BE2C (cell line): ENCODE measurements around the gene FRG1. TPM values are rescaled to one million over a fixed set of nuclear protein-coding genes. Genes with fewer than 3 reads are reported as not detected.
"Not testable (repeated sequence)": the region's sequence is repeated elsewhere in the genome, so short reads cannot be mapped to it uniquely, and the experiment has no call there.

Experiments used
- DNase-seq: peaks from one replicate; pipeline ENCODE4 v3.0.0-alpha.2; 2020
- H3K27me3 ChIP-seq: fragments of 250-450 bp; sonication (Bioruptor Pico); 2 replicates; pipeline ENCODE4 v1.5.1; 2020; ENCODE audit warnings: mild to moderate bottlenecking
- H3K36me3 ChIP-seq: fragments of 250-450 bp; sonication (Bioruptor Pico); 2 replicates; pipeline ENCODE4 v1.5.1; 2020; ENCODE audit warnings: mild to moderate bottlenecking
- H3K4me1 ChIP-seq: fragments of 250-450 bp; sonication (Bioruptor Pico); 2 replicates; pipeline ENCODE4 v1.5.1; 2020
- H3K4me3 ChIP-seq: 2 replicates; pipeline ENCODE4 v1.5.1; 2011; ENCODE audit warnings: low read depth, low read length
- H3K9me3 ChIP-seq: fragments of 250-450 bp; sonication (Bioruptor Pico); 2 replicates; pipeline ENCODE4 v1.5.1; 2020
- CTCF ChIP-seq: IDR thresholded peaks from 2 replicates; pipeline ENCODE4 v1.5.1; 2012; ENCODE audit warnings: mild to moderate bottlenecking, low read depth, low read length
- polyA plus RNA-seq: library from polyadenylated mRNA; unstranded; fragments of >200 nt; gene quantifications from one replicate; pipeline ENCODE4 v1.2.1, GENCODE V29; 2012; ENCODE audit warnings: low read depth, missing spikeins; ENCODE audit not compliant: insufficient read length, insufficient read depth

The FRG1 gene
- 53.0 TPM for polyA plus RNA-seq

GRCh38 chr4:189940178-189941004 is at the start of gene FRG1:
Gene FRG1, plus strand, starts transcription at chr4:189940872. Its CDS starts 138 bp downstream, at chr4:189941010.
- peak within 1 kb of the TSS; percentile 84 for H3K4me3 ChIP-seq
- no peaks in the 10 kb centered on the region for H3K36me3 ChIP-seq
- peak; percentile 94 for DNase-seq
- no peaks in the 10 kb centered on the region for H3K4me1 ChIP-seq
- H3K9me3 ChIP-seq = no peaks in the 10 kb centered on the region
- TF ChIP-seq CTCF = peak; percentile 84
- H3K27me3 ChIP-seq = no peaks in the 10 kb centered on the region

- DNase-seq = no peak
- no peak for TF ChIP-seq CTCF
- H3K4me1 ChIP-seq = no peaks in the 10 kb centered on the region
- no peak overlapping the region for H3K4me3 ChIP-seq
- no peaks in the 10 kb centered on the region for H3K36me3 ChIP-seq
- no peaks in the 10 kb centered on the region for H3K27me3 ChIP-seq
- no peaks in the 10 kb centered on the region for H3K9me3 ChIP-seq
Observed at GRCh38 chr4:189897667-189898066, 43.0 kb upstream of the FRG1 start.

GRCh38 chr4:189899481-189900015 is 41.1 kb upstream of the FRG1 start:
- H3K4me1 ChIP-seq, H3K36me3 ChIP-seq, DNase-seq: not testable (repeated sequence)

GRCh38 chr4:189904420-189905027 is 36.1 kb upstream of the FRG1 start:
- DNase-seq = peak; percentile 62
- not testable (repeated sequence) for H3K27me3 ChIP-seq, H3K36me3 ChIP-seq, H3K9me3 ChIP-seq, H3K4me1 ChIP-seq, H3K4me3 ChIP-seq
- TF ChIP-seq CTCF = peak; percentile 75

More at GRCh38 chr4:189899481-189900015, 41.1 kb upstream of the FRG1 start:
- not testable (repeated sequence) for H3K9me3 ChIP-seq, H3K27me3 ChIP-seq, H3K4me3 ChIP-seq

- H3K9me3 ChIP-seq = no peaks in the 10 kb centered on the region; the same call in 1 of the 2 replicates
- no peaks in the 10 kb centered on the region for H3K36me3 ChIP-seq
- H3K4me1 ChIP-seq = no peaks in the 10 kb centered on the region
- no peak for DNase-seq
- H3K27me3 ChIP-seq = no peaks in the 10 kb centered on the region
- TF ChIP-seq CTCF = peak; percentile 71
- no peak overlapping the region for H3K4me3 ChIP-seq
Observed at GRCh38 chr4:189912170-189912569, 28.5 kb upstream of the FRG1 start.

- no peak for DNase-seq
- TF ChIP-seq CTCF = no peak
- Histone ChIP-seq H3K27me3 (no peaks in the 10 kb centered on the region), H3K36me3 (no peaks in the 10 kb centered on the region), H3K4me1 (no peaks in the 10 kb centered on the region), H3K4me3 (no peak overlapping the region), H3K9me3 (no peaks in the 10 kb centered on the region; the same call in 1 of the 2 replicates)
Observed at GRCh38 chr4:189917161-189917891, 23.3 kb upstream of the FRG1 start.
